Measurements from ENCODE around the gene ABCG5. TPM values are rescaled to one million over a fixed set of nuclear protein-coding genes. Genes with fewer than 3 reads are reported as not detected.

Gene ABCG5
- total RNA-seq, 4 donors from 2014 or later, result 1.7 to 9.3 (median 5.3) TPM

- no peak for DNase-seq
- Histone ChIP-seq H3K4me3 (no peak overlapping the region), H3K27me3 (no peaks in the 10 kb centered on the region), H3K9me3 (no peaks in the 10 kb centered on the region), H3K4me1 (no peaks in the 10 kb centered on the region), H3K36me3 (peaks cover 0 to 4% (median 0%) of the 10 kb centered on the region in 3 donors), H3K27ac (no peak overlapping the region)
- TF ChIP-seq POLR2A (IDR thresholded peaks at IDR 0.05) (no peak), CTCF (IDR thresholded peaks at IDR 0.05) (no peak)
These were observed 42.3 kb upstream of the ABCG5 start for GRCh38 chr2:43880952-43881351.

GRCh38 chr2:43880471-43880870, 41.8 kb upstream of the ABCG5 start:
- H3K4me1 ChIP-seq, result no peaks in the 10 kb centered on the region
- no peaks in the 10 kb centered on the region for H3K27me3 ChIP-seq
- no peaks in the 10 kb centered on the region for H3K9me3 ChIP-seq
- no peak overlapping the region for H3K4me3 ChIP-seq
- peaks cover 0 to 4% (median 0%) of the 10 kb centered on the region in 3 donors for H3K36me3 ChIP-seq
- no peak overlapping the region for H3K27ac ChIP-seq
- TF ChIP-seq CTCF (IDR thresholded peaks at IDR 0.05) (no peak), POLR2A (IDR thresholded peaks at IDR 0.05) (no peak)
- no peak for DNase-seq

GRCh38 chr2:43879261-43879660, 40.6 kb upstream of the ABCG5 start:
- peaks cover 0 to 4% (median 0%) of the 10 kb centered on the region in 3 donors for H3K36me3 ChIP-seq

GRCh38 chr2:43877782-43878464, 39.3 kb upstream of the ABCG5 start:
- Histone ChIP-seq H3K9me3 (no peaks in the 10 kb centered on the region), H3K27me3 (no peaks in the 10 kb centered on the region), H3K4me3 (no peak overlapping the region), H3K27ac (no peak overlapping the region), H3K4me1 (no peaks in the 10 kb centered on the region), H3K36me3 (peaks cover 0 to 4% (median 0%) of the 10 kb centered on the region in 3 donors)
- TF ChIP-seq POLR2A (IDR thresholded peaks at IDR 0.05) (no peak), CTCF (IDR thresholded peaks at IDR 0.05) (peak; percentile 43 to 94 (median 88))
- peak; percentile 31 to 86 (median 80) for DNase-seq

More at GRCh38 chr2:43879261-43879660, 40.6 kb upstream of the ABCG5 start:
- no peaks in the 10 kb centered on the region for H3K27me3 ChIP-seq
- no peak overlapping the region for H3K4me3 ChIP-seq
- H3K4me1 ChIP-seq, result no peaks in the 10 kb centered on the region
- TF ChIP-seq POLR2A (IDR thresholded peaks at IDR 0.05), result no peak
- TF ChIP-seq CTCF (IDR thresholded peaks at IDR 0.05), result no peak
- no peak for DNase-seq
- H3K27ac ChIP-seq, result no peak overlapping the region
- no peaks in the 10 kb centered on the region for H3K9me3 ChIP-seq

GRCh38 chr2:43874776-43875451, 36.3 kb upstream of the ABCG5 start:
- H3K27me3 ChIP-seq, result no peaks in the 10 kb centered on the region
- TF ChIP-seq CTCF (IDR thresholded peaks at IDR 0.05), result no peak
- no peak for TF ChIP-seq POLR2A (IDR thresholded peaks at IDR 0.05)
- no peak for DNase-seq

More at GRCh38 chr2:43874776-43875451, 36.3 kb upstream of the ABCG5 start:
- peaks cover 0 to 4% (median 0%) of the 10 kb centered on the region in 3 donors for H3K36me3 ChIP-seq
- H3K27ac ChIP-seq, result no peak overlapping the region
- H3K4me3 ChIP-seq, result no peak overlapping the region
- H3K9me3 ChIP-seq, result no peaks in the 10 kb centered on the region
- no peaks in the 10 kb centered on the region for H3K4me1 ChIP-seq

All from Peyer's patch (tissue), 4 donors.